ENCODE measurements around the gene RBM20. TPM values are rescaled to one million over a fixed set of nuclear protein-coding genes. Genes with fewer than 3 reads are reported as not detected.

RBM20 gene
- polyA plus RNA-seq, 2 of the 4 experiments (the other 2 are of a cell fraction), result 1.5 to 1.8 TPM

GRCh38 chr10:110813743-110814472, 169.8 kb downstream of the RBM20 start:
- Histone ChIP-seq H3K4me3 (no peak overlapping the region), H3K4me2 (no peak overlapping the region), H3K4me1 (no peaks in the 10 kb centered on the region), H3K9me3 (no peaks in the 10 kb centered on the region), H3K27ac (no peak overlapping the region)
- no peak for DNase-seq (ENCODE audit: low read depth in 1 of 2, low spot score in 1 of 2)
- 68% methylated on average over 8 of the region's 8 CpGs for WGBS (ENCODE audit: missing lambda C conversion rate)
- no peak for TF ChIP-seq EHF (CRISPR knock-in tag; IDR thresholded peaks at IDR 0.05)
- TF ChIP-seq HOXA7 (CRISPR knock-in tag; IDR thresholded peaks at IDR 0.05), result no peak
- TF ChIP-seq HES2 (IDR thresholded peaks at IDR 0.05), result no peak
- no peak for TF ChIP-seq POLR2A (IDR thresholded peaks at IDR 0.05; ENCODE audit: low read length)
- no peak for TF ChIP-seq MAZ (IDR thresholded peaks at IDR 0.05; ENCODE audit: borderline replicate concordance, low read depth, low read length)
- no peak for TF ChIP-seq JUNB (IDR thresholded peaks at IDR 0.05)
- no peak for TF ChIP-seq PHF8 (IDR thresholded peaks at IDR 0.05; ENCODE audit: borderline replicate concordance, low read depth)
- TF ChIP-seq MYC (IDR thresholded peaks at IDR 0.05; ENCODE audit: borderline replicate concordance, low read length), result no peak
- no peak for TF ChIP-seq BCL3 (IDR thresholded peaks at IDR 0.05)
- no peak for TF ChIP-seq EP300 (IDR thresholded peaks at IDR 0.05)
- no peak for TF ChIP-seq USF2 (IDR thresholded peaks at IDR 0.05)
- ChIA-PET CTCF (interaction anchor here (0.6 to 0.7 kb wide), 2 partner anchors 39 to 758 kb away, joined by 3 to 5 read pairs; no protein-coding TSS in a partner anchor), POLR2A (no interaction called here)
- ATAC-seq, result no peak
- FAIRE-seq, result no peak

- Histone ChIP-seq H3K4me1 (no peaks in the 10 kb centered on the region), H3K4me3 (no peak overlapping the region), H3K27ac (no peak overlapping the region), H3K4me2 (no peak overlapping the region), H3K9me3 (no peaks in the 10 kb centered on the region)
- DNase-seq (ENCODE audit: low read depth in 1 of 2, low spot score in 1 of 2), result no peak
- peak in 1 of 2 experiments; percentile 27; a peak in 2 of 6 replicates for ATAC-seq
- TF ChIP-seq KDM1A (IDR thresholded peaks at IDR 0.05; ENCODE audit: low read depth), result no peak
- TF ChIP-seq MAX (IDR thresholded peaks at IDR 0.05), result no peak
- TF ChIP-seq HEYL (CRISPR knock-in tag; IDR thresholded peaks at IDR 0.05), result no peak
- no peak for TF ChIP-seq CBX8 (IDR thresholded peaks at IDR 0.05)
- TF ChIP-seq FOXS1 (CRISPR knock-in tag; IDR thresholded peaks at IDR 0.05), result no peak
- TF ChIP-seq SMC3 (IDR thresholded peaks at IDR 0.05), result no peak
- TF ChIP-seq BHLHE40 (IDR thresholded peaks at IDR 0.05; ENCODE audit: low read depth, low read length), result no peak
- TF ChIP-seq JUN (IDR thresholded peaks at IDR 0.05), result no peak
- TF ChIP-seq ATOH8 (CRISPR knock-in tag; IDR thresholded peaks at IDR 0.05; ENCODE audit: low read depth), result no peak
- TF ChIP-seq ZFP36 (IDR thresholded peaks at IDR 0.05; ENCODE audit: borderline replicate concordance, partially characterized antibody), result no peak
- TF ChIP-seq POLR2AphosphoS2 (conservative IDR thresholded peaks at IDR 0.05; ENCODE audit: low read length), result no peak
- POLR2A ChIA-PET, result no interaction called here
- no peak for FAIRE-seq
- 6% methylated on average over 1 of the region's 1 CpG for WGBS (ENCODE audit: missing lambda C conversion rate)
- CTCF ChIA-PET, result no interaction called here
These were observed 171.3 kb downstream of the RBM20 start for GRCh38 chr10:110815354-110816004.

Measured in A549 (cell line).